Mesothelial cell of epicardium (in vitro differentiated cells): ENCODE measurements around the gene ZNF710. TPM values are rescaled to one million over a fixed set of nuclear protein-coding genes. Genes with fewer than 3 reads are reported as not detected.

Source experiments
- DNase-seq, 2 experiments: peaks; one replicate each; pipeline ENCODE4 v3.0.0; 2021; ENCODE audit warnings: low spot score in 2 of 2; ENCODE audit not compliant: unreplicated experiment in 2 of 2
- H3K27ac Mint-ChIP-seq: 2 replicates; pipeline ENCODE4 v1.8.0; 2021; ENCODE audit warnings: mixed read lengths
- H3K27me3 Mint-ChIP-seq: 2 replicates; pipeline ENCODE4 v1.8.0; 2021; ENCODE audit warnings: low read depth, mixed read lengths
- H3K36me3 Mint-ChIP-seq: 2 replicates; pipeline ENCODE4 v1.8.0; 2021; ENCODE audit warnings: mixed read lengths
- H3K4me1 Mint-ChIP-seq: 2 replicates; pipeline ENCODE4 v1.8.0; 2021; ENCODE audit warnings: mixed read lengths
- H3K4me3 Mint-ChIP-seq: 2 replicates; pipeline ENCODE4 v1.8.0; 2021; ENCODE audit warnings: mild to moderate bottlenecking, moderate library complexity, mixed read lengths
- H3K9me3 Mint-ChIP-seq: 2 replicates; pipeline ENCODE4 v1.8.0; 2021; ENCODE audit warnings: mixed read lengths
- CTCF ChIP-seq: fragments of 200-600 bp; sonication (generic); IDR thresholded peaks from one replicate; pipeline ENCODE4 v1.5.0; 2021; ENCODE audit warnings: antibody characterized with exemption; ENCODE audit not compliant: unreplicated experiment
- total RNA-seq: library from RNA; stranded (reverse); gene quantifications from 3 replicates; pipeline ENCODE4 v1.2.1, GENCODE V29; 2021

Gene ZNF710
- total RNA-seq, 1 donor from 2014 or later, result 30.4 TPM

- Mint-ChIP-seq H3K4me3 (no peak overlapping the region), H3K4me1 (peaks cover 3% of the 10 kb centered on the region), H3K9me3 (no peaks in the 10 kb centered on the region), H3K27ac (peak overlapping the region; percentile 34), H3K27me3 (no peaks in the 10 kb centered on the region), H3K36me3 (peaks cover 17% of the 10 kb centered on the region)
- TF ChIP-seq CTCF, result no peak
- DNase-seq, result no peak
Observed at GRCh38 chr15:90080818-90081393, 79.8 kb downstream of the ZNF710 start.

- H3K27ac Mint-ChIP-seq, result no peak overlapping the region
Observed at GRCh38 chr15:90082140-90082715, 81.1 kb downstream of the ZNF710 start.

GRCh38 chr15:90083419-90083818 is 82.3 kb downstream of the ZNF710 start:
- DNase-seq, result no peak
- H3K27ac Mint-ChIP-seq, result no peak overlapping the region
- TF ChIP-seq CTCF, result no peak
- H3K9me3 Mint-ChIP-seq, result no peaks in the 10 kb centered on the region
- no peaks in the 10 kb centered on the region for H3K27me3 Mint-ChIP-seq
- no peaks in the 10 kb centered on the region for H3K4me1 Mint-ChIP-seq
- no peak overlapping the region for H3K4me3 Mint-ChIP-seq
- peaks cover 22% of the 10 kb centered on the region for H3K36me3 Mint-ChIP-seq

More at GRCh38 chr15:90082140-90082715, 81.1 kb downstream of the ZNF710 start:
- no peaks in the 10 kb centered on the region for H3K9me3 Mint-ChIP-seq
- TF ChIP-seq CTCF, result no peak
- no peaks in the 10 kb centered on the region for H3K27me3 Mint-ChIP-seq
- H3K36me3 Mint-ChIP-seq, result peaks cover 20% of the 10 kb centered on the region
- no peak overlapping the region for H3K4me3 Mint-ChIP-seq
- no peak for DNase-seq
- H3K4me1 Mint-ChIP-seq, result no peaks in the 10 kb centered on the region

GRCh38 chr15:90083954-90084607 is 83.0 kb downstream of the ZNF710 start:
- no peaks in the 10 kb centered on the region for H3K27me3 Mint-ChIP-seq
- DNase-seq, result no peak
- no peaks in the 10 kb centered on the region for H3K9me3 Mint-ChIP-seq
- no peaks in the 10 kb centered on the region for H3K4me1 Mint-ChIP-seq
- no peak for TF ChIP-seq CTCF
- H3K27ac Mint-ChIP-seq, result no peak overlapping the region
- H3K36me3 Mint-ChIP-seq, result peaks cover 24% of the 10 kb centered on the region
- H3K4me3 Mint-ChIP-seq, result no peak overlapping the region

GRCh38 chr15:90084876-90085423 is 83.8 kb downstream of the ZNF710 start:
- no peak overlapping the region for H3K27ac Mint-ChIP-seq

More at GRCh38 chr15:90084876-90085423, 83.8 kb downstream of the ZNF710 start:
- H3K27me3 Mint-ChIP-seq, result no peaks in the 10 kb centered on the region
- no peak for TF ChIP-seq CTCF
- peaks cover 28% of the 10 kb centered on the region for H3K36me3 Mint-ChIP-seq
- no peaks in the 10 kb centered on the region for H3K9me3 Mint-ChIP-seq
- H3K4me1 Mint-ChIP-seq, result no peaks in the 10 kb centered on the region
- DNase-seq, result no peak
- no peak overlapping the region for H3K4me3 Mint-ChIP-seq
